ENCODE results near the gene GREB1. TPM values are rescaled to one million over a fixed set of nuclear protein-coding genes. Genes with fewer than 3 reads are reported as not detected.

Gene GREB1
- total RNA-seq, 1 experiment from 2014 or later: 6.2 TPM

GRCh38 chr2:11611251-11611650 lies 77.4 kb downstream of the GREB1 start (continued):
- TF ChIP-seq, protein P1, sequence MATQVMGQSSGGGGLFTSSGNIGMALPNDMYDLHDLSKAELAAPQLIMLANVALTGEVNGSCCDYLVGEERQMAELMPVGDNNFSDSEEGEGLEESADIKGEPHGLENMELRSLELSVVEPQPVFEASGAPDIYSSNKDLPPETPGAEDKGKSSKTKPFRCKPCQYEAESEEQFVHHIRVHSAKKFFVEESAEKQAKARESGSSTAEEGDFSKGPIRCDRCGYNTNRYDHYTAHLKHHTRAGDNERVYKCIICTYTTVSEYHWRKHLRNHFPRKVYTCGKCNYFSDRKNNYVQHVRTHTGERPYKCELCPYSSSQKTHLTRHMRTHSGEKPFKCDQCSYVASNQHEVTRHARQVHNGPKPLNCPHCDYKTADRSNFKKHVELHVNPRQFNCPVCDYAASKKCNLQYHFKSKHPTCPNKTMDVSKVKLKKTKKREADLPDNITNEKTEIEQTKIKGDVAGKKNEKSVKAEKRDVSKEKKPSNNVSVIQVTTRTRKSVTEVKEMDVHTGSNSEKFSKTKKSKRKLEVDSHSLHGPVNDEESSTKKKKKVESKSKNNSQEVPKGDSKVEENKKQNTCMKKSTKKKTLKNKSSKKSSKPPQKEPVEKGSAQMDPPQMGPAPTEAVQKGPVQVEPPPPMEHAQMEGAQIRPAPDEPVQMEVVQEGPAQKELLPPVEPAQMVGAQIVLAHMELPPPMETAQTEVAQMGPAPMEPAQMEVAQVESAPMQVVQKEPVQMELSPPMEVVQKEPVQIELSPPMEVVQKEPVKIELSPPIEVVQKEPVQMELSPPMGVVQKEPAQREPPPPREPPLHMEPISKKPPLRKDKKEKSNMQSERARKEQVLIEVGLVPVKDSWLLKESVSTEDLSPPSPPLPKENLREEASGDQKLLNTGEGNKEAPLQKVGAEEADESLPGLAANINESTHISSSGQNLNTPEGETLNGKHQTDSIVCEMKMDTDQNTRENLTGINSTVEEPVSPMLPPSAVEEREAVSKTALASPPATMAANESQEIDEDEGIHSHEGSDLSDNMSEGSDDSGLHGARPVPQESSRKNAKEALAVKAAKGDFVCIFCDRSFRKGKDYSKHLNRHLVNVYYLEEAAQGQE (IDR thresholded peaks at IDR 0.05; ENCODE audit: low read depth): no peak
- no peak for TF ChIP-seq YY1 (IDR thresholded peaks at IDR 0.05; ENCODE audit: extremely low read depth, insufficient replicate concordance, low read depth, low read length)
- no peak for TF ChIP-seq TCF7L2 (IDR thresholded peaks at IDR 0.05; ENCODE audit: borderline replicate concordance, extremely low read depth, insufficient read depth, insufficient read length)
- TF ChIP-seq CBX3 (IDR thresholded peaks at IDR 0.05; ENCODE audit: low read depth): no peak
- TF ChIP-seq EZH2phosphoT487 (IDR thresholded peaks at IDR 0.05; ENCODE audit: borderline replicate concordance): no peak

GRCh38 chr2:11612553-11613215 lies 78.8 kb downstream of the GREB1 start:
- no peak overlapping the region for H3K4me3 ChIP-seq (replicated peaks in 1 of 2; ENCODE audit: low read depth in 1 of 2, low read length in 2 of 2)
- DNase-seq (ENCODE audit: low read depth, low spot score): no peak
- no peaks in the 10 kb centered on the region for H3K9me3 ChIP-seq (ENCODE audit: control insufficient read depth in 1 of 2, insufficient read depth in 1 of 2, low read depth in 1 of 2, low read length in 2 of 2)
- no TSS peak for BruUV-seq (replicated peaks)
- H3K36me3 ChIP-seq (ENCODE audit: control insufficient read depth in 1 of 2, insufficient read depth in 2 of 2, low read length in 2 of 2): no peaks in the 10 kb centered on the region
- peaks cover 0 to 5% of the 10 kb centered on the region in 2 experiments; a peak in 2 of 4 replicates for H3K4me1 ChIP-seq (ENCODE audit: control insufficient read depth in 1 of 2, insufficient read depth in 2 of 2, low read length in 2 of 2)
- ChIA-PET POLR2A (no interaction called here), RAD21 (ENCODE audit: low non-redundant PET in 1 of 2, low total read pairs in 2 of 2, uncharacterized antibody in 2 of 2, unreplicated experiment in 2 of 2) (no interaction called here), CTCF (no interaction called here)
- H3K79me2 ChIP-seq (ENCODE audit: insufficient read depth, low read length): no peaks in the 10 kb centered on the region
- no peak for ATAC-seq
- no peak overlapping the region for H2AFZ ChIP-seq (ENCODE audit: low read depth, low read length, poor library complexity, severe bottlenecking)
- H3K4me2 ChIP-seq (ENCODE audit: low read length): no peak overlapping the region
- H4K20me1 ChIP-seq (ENCODE audit: insufficient read depth): no peaks in the 10 kb centered on the region
- no peaks in the 10 kb centered on the region for H3K27me3 ChIP-seq (ENCODE audit: insufficient read depth, low read length)
- no peak overlapping the region for H3K27ac ChIP-seq (ENCODE audit: low read depth, low read length)
- no peak overlapping the region for H3K9ac ChIP-seq (ENCODE audit: low read length)
- intact Hi-C loops (cut with micrococcal nuclease): no loop called here
- no peak for TF ChIP-seq POLR2AphosphoS5 (IDR thresholded peaks at IDR 0.05; ENCODE audit: low read depth, low read length)
- TF ChIP-seq, protein P2, sequence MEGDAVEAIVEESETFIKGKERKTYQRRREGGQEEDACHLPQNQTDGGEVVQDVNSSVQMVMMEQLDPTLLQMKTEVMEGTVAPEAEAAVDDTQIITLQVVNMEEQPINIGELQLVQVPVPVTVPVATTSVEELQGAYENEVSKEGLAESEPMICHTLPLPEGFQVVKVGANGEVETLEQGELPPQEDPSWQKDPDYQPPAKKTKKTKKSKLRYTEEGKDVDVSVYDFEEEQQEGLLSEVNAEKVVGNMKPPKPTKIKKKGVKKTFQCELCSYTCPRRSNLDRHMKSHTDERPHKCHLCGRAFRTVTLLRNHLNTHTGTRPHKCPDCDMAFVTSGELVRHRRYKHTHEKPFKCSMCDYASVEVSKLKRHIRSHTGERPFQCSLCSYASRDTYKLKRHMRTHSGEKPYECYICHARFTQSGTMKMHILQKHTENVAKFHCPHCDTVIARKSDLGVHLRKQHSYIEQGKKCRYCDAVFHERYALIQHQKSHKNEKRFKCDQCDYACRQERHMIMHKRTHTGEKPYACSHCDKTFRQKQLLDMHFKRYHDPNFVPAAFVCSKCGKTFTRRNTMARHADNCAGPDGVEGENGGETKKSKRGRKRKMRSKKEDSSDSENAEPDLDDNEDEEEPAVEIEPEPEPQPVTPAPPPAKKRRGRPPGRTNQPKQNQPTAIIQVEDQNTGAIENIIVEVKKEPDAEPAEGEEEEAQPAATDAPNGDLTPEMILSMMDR (IDR thresholded peaks at IDR 0.05 in 2 of 3, conservative IDR thresholded peaks at IDR 0.05 in 1 of 3; ENCODE audit: borderline replicate concordance in 1 of 3, insufficient read depth in 1 of 3, low read depth in 2 of 3, low read length in 2 of 3): no peak
- TF ChIP-seq ZFX (IDR thresholded peaks at IDR 0.05): no peak
- no peak for TF ChIP-seq RAD21 (IDR thresholded peaks at IDR 0.05; ENCODE audit: low read depth)
- no peak for TF ChIP-seq POLR2A (IDR thresholded peaks at IDR 0.05; ENCODE audit: borderline replicate concordance, extremely low read depth, insufficient read depth, insufficient read length)
- no peak for TF ChIP-seq CBX3 (IDR thresholded peaks at IDR 0.05; ENCODE audit: low read depth)
- TF ChIP-seq ZBTB33 (IDR thresholded peaks at IDR 0.05; ENCODE audit: extremely low read depth, insufficient replicate concordance, low read length): no peak
- TF ChIP-seq, protein P1 (IDR thresholded peaks at IDR 0.05; ENCODE audit: low read depth): no peak
- H3K9me2 ChIP-seq (ENCODE audit: insufficient read depth): no peaks in the 10 kb centered on the region
